ENCODE data around the gene GRWD1.

DNA sequence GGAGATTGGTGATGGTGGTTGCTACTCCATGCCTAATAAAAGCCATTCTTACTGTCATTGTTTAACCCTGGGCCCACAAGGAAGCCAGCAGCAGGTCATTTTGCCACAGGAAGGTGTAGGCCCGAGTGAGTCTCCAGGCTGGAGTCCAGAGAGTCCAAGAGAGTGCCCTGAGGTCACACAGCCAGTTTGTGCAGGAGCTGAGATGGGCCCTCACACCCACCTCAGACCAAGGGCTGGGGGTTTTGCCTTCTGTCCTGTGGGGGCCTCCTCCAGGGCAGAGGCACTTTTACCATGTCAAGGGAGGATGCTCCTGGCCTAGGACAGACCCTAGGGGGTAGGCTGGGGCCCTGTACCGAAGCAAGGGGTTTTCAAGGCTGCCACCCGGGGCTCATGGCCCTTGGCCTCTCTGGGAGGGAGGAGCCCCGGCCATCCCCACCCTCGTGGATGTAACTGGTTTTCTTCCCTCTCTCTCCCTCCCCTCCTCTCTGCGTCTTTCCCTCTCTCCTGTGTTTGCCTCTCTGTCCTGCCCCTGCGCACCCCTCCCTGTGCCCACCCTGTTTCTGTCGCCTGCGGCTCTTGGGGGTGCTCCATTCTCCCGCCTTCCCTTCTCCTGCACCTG, 31.4 kb downstream of the GRWD1 start:
- TF ChIP-seq, protein P1, sequence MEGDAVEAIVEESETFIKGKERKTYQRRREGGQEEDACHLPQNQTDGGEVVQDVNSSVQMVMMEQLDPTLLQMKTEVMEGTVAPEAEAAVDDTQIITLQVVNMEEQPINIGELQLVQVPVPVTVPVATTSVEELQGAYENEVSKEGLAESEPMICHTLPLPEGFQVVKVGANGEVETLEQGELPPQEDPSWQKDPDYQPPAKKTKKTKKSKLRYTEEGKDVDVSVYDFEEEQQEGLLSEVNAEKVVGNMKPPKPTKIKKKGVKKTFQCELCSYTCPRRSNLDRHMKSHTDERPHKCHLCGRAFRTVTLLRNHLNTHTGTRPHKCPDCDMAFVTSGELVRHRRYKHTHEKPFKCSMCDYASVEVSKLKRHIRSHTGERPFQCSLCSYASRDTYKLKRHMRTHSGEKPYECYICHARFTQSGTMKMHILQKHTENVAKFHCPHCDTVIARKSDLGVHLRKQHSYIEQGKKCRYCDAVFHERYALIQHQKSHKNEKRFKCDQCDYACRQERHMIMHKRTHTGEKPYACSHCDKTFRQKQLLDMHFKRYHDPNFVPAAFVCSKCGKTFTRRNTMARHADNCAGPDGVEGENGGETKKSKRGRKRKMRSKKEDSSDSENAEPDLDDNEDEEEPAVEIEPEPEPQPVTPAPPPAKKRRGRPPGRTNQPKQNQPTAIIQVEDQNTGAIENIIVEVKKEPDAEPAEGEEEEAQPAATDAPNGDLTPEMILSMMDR (IDR thresholded peaks at IDR 0.05; ENCODE audit: insufficient read depth, low read length, poor library complexity, severe bottlenecking) = no peak
- no peak for TF ChIP-seq EZH2phosphoT487 (conservative IDR thresholded peaks at IDR 0.05; ENCODE audit: low read length)

All from SU-DHL-6 (cell line).